ENCODE measurements around the gene TET3. TPM values are rescaled to one million over a fixed set of nuclear protein-coding genes. Genes with fewer than 3 reads are reported as not detected.

The TET3 gene
- total RNA-seq, 1 experiment from 2014 or later = 23.3 TPM

GRCh38 chr2:73979021-73979420 is 5.7 kb upstream of the TET3 start:
- no peak for TF ChIP-seq CTCF (IDR thresholded peaks at IDR 0.05; ENCODE audit: unreplicated experiment)
- intact Hi-C loops (cut with micrococcal nuclease; ENCODE audit: unreplicated experiment) = no loop called here
- Mint-ChIP-seq H3K27me3 (ENCODE audit: unreplicated experiment) (no peaks in the 10 kb centered on the region), H3K36me3 (ENCODE audit: insufficient read depth, unreplicated experiment) (peaks cover 38% of the 10 kb centered on the region), H3K27ac (ENCODE audit: unreplicated experiment) (peak overlapping the region; percentile 32), H3K4me3 (ENCODE audit: low read depth, unreplicated experiment) (no peak overlapping the region), H3K9me3 (ENCODE audit: low read depth, unreplicated experiment) (no peaks in the 10 kb centered on the region), H3K4me1 (ENCODE audit: low read depth, unreplicated experiment) (peaks cover 53% of the 10 kb centered on the region)
- CTCF ChIA-PET = no interaction called here
- no peak for DNase-seq
- BruUV-seq (replicated peaks) = no TSS peak

- peaks cover 53% of the 10 kb centered on the region for H3K4me1 Mint-ChIP-seq (ENCODE audit: low read depth, unreplicated experiment)
- no peaks in the 10 kb centered on the region for H3K27me3 Mint-ChIP-seq (ENCODE audit: unreplicated experiment)
- no TSS peak for BruUV-seq (replicated peaks)
- TF ChIP-seq CTCF (IDR thresholded peaks at IDR 0.05; ENCODE audit: unreplicated experiment) = no peak
- CTCF ChIA-PET = no interaction called here
- H3K36me3 Mint-ChIP-seq (ENCODE audit: insufficient read depth, unreplicated experiment) = peaks cover 41% of the 10 kb centered on the region
- intact Hi-C loops (cut with micrococcal nuclease; ENCODE audit: unreplicated experiment) = loop anchor here (5.0 kb wide), 1 partner anchor 143 kb away; no protein-coding TSS in a partner anchor
- no peak overlapping the region for H3K4me3 Mint-ChIP-seq (ENCODE audit: low read depth, unreplicated experiment)
- no peaks in the 10 kb centered on the region for H3K9me3 Mint-ChIP-seq (ENCODE audit: low read depth, unreplicated experiment)
- peak; percentile 31 for DNase-seq
- peak overlapping the region; percentile 32 for H3K27ac Mint-ChIP-seq (ENCODE audit: unreplicated experiment)
Measured at GRCh38 chr2:73979686-73980085, 5.0 kb upstream of the TET3 start.

GRCh38 chr2:73980566-73980965 is 4.1 kb upstream of the TET3 start:
- no peaks in the 10 kb centered on the region for H3K9me3 Mint-ChIP-seq (ENCODE audit: low read depth, unreplicated experiment)
- BruUV-seq (replicated peaks) = no TSS peak
- no peak for DNase-seq
- H3K36me3 Mint-ChIP-seq (ENCODE audit: insufficient read depth, unreplicated experiment) = peaks cover 44% of the 10 kb centered on the region
- intact Hi-C loops (cut with micrococcal nuclease; ENCODE audit: unreplicated experiment) = loop anchor here (5.0 kb wide), 1 partner anchor 142 kb away; no protein-coding TSS in a partner anchor
- H3K4me1 Mint-ChIP-seq (ENCODE audit: low read depth, unreplicated experiment) = peaks cover 53% of the 10 kb centered on the region
- peak overlapping the region; percentile 95 for H3K27ac Mint-ChIP-seq (ENCODE audit: unreplicated experiment)
- TF ChIP-seq CTCF (IDR thresholded peaks at IDR 0.05; ENCODE audit: unreplicated experiment) = no peak
- H3K27me3 Mint-ChIP-seq (ENCODE audit: unreplicated experiment) = no peaks in the 10 kb centered on the region
- CTCF ChIA-PET = interaction anchor here (1.0 to 1.1 kb wide), 2 partner anchors 44 to 154 kb away, joined by 3 to 4 read pairs; no protein-coding TSS in a partner anchor
- H3K4me3 Mint-ChIP-seq (ENCODE audit: low read depth, unreplicated experiment) = peak overlapping the region; percentile 81

- CTCF ChIA-PET = interaction anchor here (0.8 to 1.1 kb wide), 3 partner anchors 45 to 168 kb away, joined by 3 to 4 read pairs (median 4); no protein-coding TSS in a partner anchor
- DNase-seq = peak; percentile 70
- H3K36me3 Mint-ChIP-seq (ENCODE audit: insufficient read depth, unreplicated experiment) = peaks cover 52% of the 10 kb centered on the region
- intact Hi-C loops (cut with micrococcal nuclease; ENCODE audit: unreplicated experiment) = loop anchor here (5.0 kb wide), 1 partner anchor 141 kb away; no protein-coding TSS in a partner anchor
- BruUV-seq (replicated peaks) = no TSS peak
- H3K27ac Mint-ChIP-seq (ENCODE audit: unreplicated experiment) = peak overlapping the region; percentile 95
- peaks cover 58% of the 10 kb centered on the region for H3K4me1 Mint-ChIP-seq (ENCODE audit: low read depth, unreplicated experiment)
- no peaks in the 10 kb centered on the region for H3K9me3 Mint-ChIP-seq (ENCODE audit: low read depth, unreplicated experiment)
- no peaks in the 10 kb centered on the region for H3K27me3 Mint-ChIP-seq (ENCODE audit: unreplicated experiment)
- no peak for TF ChIP-seq CTCF (IDR thresholded peaks at IDR 0.05; ENCODE audit: unreplicated experiment)
- peak overlapping the region; percentile 81 for H3K4me3 Mint-ChIP-seq (ENCODE audit: low read depth, unreplicated experiment)
Measured at GRCh38 chr2:73981081-73982001, 3.4 kb upstream of the TET3 start.

All from Calu3 (cell line).